ENCODE results near the gene NCAPD2. TPM values are rescaled to one million over a fixed set of nuclear protein-coding genes. Genes with fewer than 3 reads are reported as not detected.

Gene NCAPD2
- total and polyA plus RNA-seq, 2 of the 4 experiments (the other 2 are of a cell fraction) = 35.6 to 57.9 TPM

- POLR2A ChIA-PET (ENCODE audit: unreplicated experiment) = interaction anchor here (1.3 kb wide), 1 partner anchor 26 kb away, joined by 15 read pairs; the partner anchor contains the start of gene GAPDH
- H3K4me1 ChIP-seq (ENCODE audit: control insufficient read depth, insufficient read depth, low read length) = peaks cover 10% of the 10 kb centered on the region
- peaks cover 46 to 65% of the 10 kb centered on the region in 2 experiments for H3K79me1 ChIP-seq (ENCODE audit: low read depth in 1 of 2, low read length in 2 of 2)
- no peak for TF ChIP-seq SMC3 (IDR thresholded peaks at IDR 0.05; ENCODE audit: low read depth, low read length)
- TF ChIP-seq RCOR1 (IDR thresholded peaks at IDR 0.05; ENCODE audit: insufficient replicate concordance, low read length) = no peak
- no peak for TF ChIP-seq CEBPB (IDR thresholded peaks at IDR 0.05; ENCODE audit: low read depth, low read length)
- TF ChIP-seq NFE2L2 (IDR thresholded peaks at IDR 0.05; ENCODE audit: low read depth, low read length) = no peak
- TF ChIP-seq MAZ (IDR thresholded peaks at IDR 0.05; ENCODE audit: borderline replicate concordance, low read depth, low read length) = no peak
- TF ChIP-seq, protein P1, sequence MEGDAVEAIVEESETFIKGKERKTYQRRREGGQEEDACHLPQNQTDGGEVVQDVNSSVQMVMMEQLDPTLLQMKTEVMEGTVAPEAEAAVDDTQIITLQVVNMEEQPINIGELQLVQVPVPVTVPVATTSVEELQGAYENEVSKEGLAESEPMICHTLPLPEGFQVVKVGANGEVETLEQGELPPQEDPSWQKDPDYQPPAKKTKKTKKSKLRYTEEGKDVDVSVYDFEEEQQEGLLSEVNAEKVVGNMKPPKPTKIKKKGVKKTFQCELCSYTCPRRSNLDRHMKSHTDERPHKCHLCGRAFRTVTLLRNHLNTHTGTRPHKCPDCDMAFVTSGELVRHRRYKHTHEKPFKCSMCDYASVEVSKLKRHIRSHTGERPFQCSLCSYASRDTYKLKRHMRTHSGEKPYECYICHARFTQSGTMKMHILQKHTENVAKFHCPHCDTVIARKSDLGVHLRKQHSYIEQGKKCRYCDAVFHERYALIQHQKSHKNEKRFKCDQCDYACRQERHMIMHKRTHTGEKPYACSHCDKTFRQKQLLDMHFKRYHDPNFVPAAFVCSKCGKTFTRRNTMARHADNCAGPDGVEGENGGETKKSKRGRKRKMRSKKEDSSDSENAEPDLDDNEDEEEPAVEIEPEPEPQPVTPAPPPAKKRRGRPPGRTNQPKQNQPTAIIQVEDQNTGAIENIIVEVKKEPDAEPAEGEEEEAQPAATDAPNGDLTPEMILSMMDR (conservative IDR thresholded peaks at IDR 0.05; ENCODE audit: low read depth, low read length) = no peak
- no peak for TF ChIP-seq CHD1 (IDR thresholded peaks at IDR 0.05; ENCODE audit: low read depth, low read length)
- no peak for TF ChIP-seq USF2 (IDR thresholded peaks at IDR 0.05; ENCODE audit: low read depth, low read length)
- H4K8ac ChIP-seq (ENCODE audit: low read depth in 2 of 2, low read length in 2 of 2) = peak overlapping the region; percentile 98 to 99
- DNase-seq (no peak), ATAC-seq (ENCODE audit: low read depth) (no peak)
- no peaks in the 10 kb centered on the region for H3K9me3 ChIP-seq (ENCODE audit: control insufficient read depth, insufficient read depth, low read length)
- peaks cover 22% of the 10 kb centered on the region for H3K36me3 ChIP-seq (ENCODE audit: control insufficient read depth, insufficient read depth, low read length)
- no peaks in the 10 kb centered on the region for H3K27me3 ChIP-seq (ENCODE audit: control insufficient read depth, insufficient read depth, low read length)
- peak overlapping the region; percentile 93 for H2AK5ac ChIP-seq (ENCODE audit: low read depth, low read length)
- H3K4me3 ChIP-seq (ENCODE audit: insufficient read depth, low read depth, low read length) = no peak overlapping the region
- BruUV-seq (replicated peaks) = no TSS peak
- H3K9me1 ChIP-seq (ENCODE audit: insufficient read depth, low read length) = no peaks in the 10 kb centered on the region; the same call in none of the 2 replicates
- in situ Hi-C loops (cut with MboI; ENCODE audit: low sequenced_read_pairs) = no loop called here
- peak overlapping the region; percentile 96 for H4K91ac ChIP-seq (ENCODE audit: insufficient read depth, low read depth, low read length)
- dilution Hi-C loops (cut with HindIII; ENCODE audit: low sequenced_read_pairs, unreplicated experiment) = no loop called here
- peak overlapping the region; percentile 28; the same call in 1 of the 2 replicates for H3K23ac ChIP-seq (ENCODE audit: low read depth, low read length)
- no peak overlapping the region for H3K56ac ChIP-seq (ENCODE audit: extremely low read depth, insufficient read depth, low read length)
- CTCF ChIA-PET = interaction anchor here (0.7 kb wide), 1 partner anchor 12 kb away, joined by 6 read pairs; no protein-coding TSS in a partner anchor
- peak overlapping the region; percentile 53; the same call in 2 of the 3 replicates for H2BK15ac ChIP-seq (ENCODE audit: low read depth, low read length)
- H3K4me2 ChIP-seq (ENCODE audit: low read depth, low read length) = no peak overlapping the region
- H2BK5ac ChIP-seq (ENCODE audit: low read depth, low read length, poor library complexity, severe bottlenecking) = peak overlapping the region; percentile 97
- peak overlapping the region; percentile 100 for H3K18ac ChIP-seq (ENCODE audit: low read depth, low read length)
- intact Hi-C loops (cut with micrococcal nuclease) = no loop called here
- peak overlapping the region; percentile 97 for H2BK120ac ChIP-seq (ENCODE audit: low read depth, low read length)
- H3K4ac ChIP-seq (ENCODE audit: low read depth, low read length) = peak overlapping the region; percentile 96
- H3K27ac ChIP-seq (ENCODE audit: insufficient read depth, low read length) = peak overlapping the region; percentile 93
- peak overlapping the region; percentile 99 for H4K5ac ChIP-seq (ENCODE audit: low read depth, low read length)
- peak overlapping the region; percentile 84 for H2BK20ac ChIP-seq (ENCODE audit: low read depth, low read length)
- no peaks in the 10 kb centered on the region for H4K20me1 ChIP-seq (ENCODE audit: insufficient read depth, low read length)
- WGBS, 2 experiments (ENCODE audit: extremely low coverage in 2 of 2, insufficient read length in 1 of 2) = 100% methylated on average over 1 of the region's 7 CpGs; no CpG with 5 or more reads in 1 of the 2 experiments
- peak overlapping the region; percentile 92 for H2AK9ac ChIP-seq (replicated peaks; ENCODE audit: low read depth, low read length, poor library complexity)
- peak overlapping the region; percentile 35; the same call in 1 of the 2 replicates for H3K9ac ChIP-seq (ENCODE audit: low read depth, low read length)
- H3K14ac ChIP-seq (replicated peaks; ENCODE audit: low read depth, low read length) = peak overlapping the region; percentile 94
- H2AFZ ChIP-seq (replicated peaks; ENCODE audit: low read length, poor library complexity) = no peak overlapping the region
These were observed 14.2 kb downstream of the NCAPD2 start for GRCh38 chr12:6508087-6508486.
